ENCODE results near the gene SLC35G3. TPM values are rescaled to one million over a fixed set of nuclear protein-coding genes. Genes with fewer than 3 reads are reported as not detected.

SLC35G3 gene
- total RNA-seq, 1 experiment from 2014 or later: not detected

DNA sequence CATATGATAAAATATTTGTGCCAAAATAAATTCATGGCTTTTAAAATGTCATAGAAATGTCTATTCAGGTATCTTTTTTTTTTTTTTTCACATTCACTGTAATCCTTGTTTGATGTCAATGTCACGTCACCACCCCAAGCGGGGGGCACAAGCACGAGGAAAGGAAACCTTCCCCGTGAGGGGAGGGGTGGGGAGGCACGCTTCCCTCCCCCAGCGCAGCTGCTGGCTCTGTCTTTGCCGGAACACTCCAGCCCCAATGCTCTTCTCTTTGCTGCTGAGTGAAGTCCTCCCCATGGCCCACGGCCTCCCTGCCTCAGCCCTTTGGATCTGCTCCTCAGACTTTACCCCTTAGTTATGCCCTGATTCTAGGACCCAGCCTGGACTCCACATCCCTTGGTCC, 1.5 kb downstream of the SLC35G3 start:
- Histone ChIP-seq H3F3A (ENCODE audit: low read length, unreplicated experiment) (no peaks in the 10 kb centered on the region), H3K9me2 (replicated peaks; ENCODE audit: low read length) (no peaks in the 10 kb centered on the region), H3K4me3 (ENCODE audit: low read length) (no peak overlapping the region), H3K9me3 (ENCODE audit: low read length) (no peaks in the 10 kb centered on the region), H4K20me1 (ENCODE audit: low read length) (no peaks in the 10 kb centered on the region), H3K36me3 (ENCODE audit: low read depth, low read length) (no peaks in the 10 kb centered on the region), H3K9ac (ENCODE audit: low read length) (no peak overlapping the region), H3K27me3 (ENCODE audit: low read length) (no peaks in the 10 kb centered on the region), H3K4me1 (ENCODE audit: insufficient read depth, low read length) (no peaks in the 10 kb centered on the region), H3K27ac (ENCODE audit: low read length) (no peak overlapping the region), H3K4me2 (ENCODE audit: low read length) (no peak overlapping the region), H2AFZ (ENCODE audit: low read length) (no peak overlapping the region), H3K79me2 (ENCODE audit: low read length) (no peaks in the 10 kb centered on the region)
- POLR2A ChIA-PET (ENCODE audit: unreplicated experiment): no interaction called here
- intact Hi-C loops (cut with micrococcal nuclease): no loop called here
- DNase-seq (no peak), ATAC-seq (no peak)
- BruUV-seq (replicated peaks): no TSS peak
- CTCF ChIA-PET: no interaction called here
- TF ChIP-seq EZH2 (IDR thresholded peaks at IDR 0.05; ENCODE audit: low read length, unreplicated experiment): no peak
- no peak for TF ChIP-seq EZH2phosphoT487 (IDR thresholded peaks at IDR 0.05; ENCODE audit: borderline replicate concordance, low read length)
- TF ChIP-seq, protein P1, sequence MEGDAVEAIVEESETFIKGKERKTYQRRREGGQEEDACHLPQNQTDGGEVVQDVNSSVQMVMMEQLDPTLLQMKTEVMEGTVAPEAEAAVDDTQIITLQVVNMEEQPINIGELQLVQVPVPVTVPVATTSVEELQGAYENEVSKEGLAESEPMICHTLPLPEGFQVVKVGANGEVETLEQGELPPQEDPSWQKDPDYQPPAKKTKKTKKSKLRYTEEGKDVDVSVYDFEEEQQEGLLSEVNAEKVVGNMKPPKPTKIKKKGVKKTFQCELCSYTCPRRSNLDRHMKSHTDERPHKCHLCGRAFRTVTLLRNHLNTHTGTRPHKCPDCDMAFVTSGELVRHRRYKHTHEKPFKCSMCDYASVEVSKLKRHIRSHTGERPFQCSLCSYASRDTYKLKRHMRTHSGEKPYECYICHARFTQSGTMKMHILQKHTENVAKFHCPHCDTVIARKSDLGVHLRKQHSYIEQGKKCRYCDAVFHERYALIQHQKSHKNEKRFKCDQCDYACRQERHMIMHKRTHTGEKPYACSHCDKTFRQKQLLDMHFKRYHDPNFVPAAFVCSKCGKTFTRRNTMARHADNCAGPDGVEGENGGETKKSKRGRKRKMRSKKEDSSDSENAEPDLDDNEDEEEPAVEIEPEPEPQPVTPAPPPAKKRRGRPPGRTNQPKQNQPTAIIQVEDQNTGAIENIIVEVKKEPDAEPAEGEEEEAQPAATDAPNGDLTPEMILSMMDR (conservative IDR thresholded peaks at IDR 0.05; ENCODE audit: low read depth, low read length): no peak

DNA sequence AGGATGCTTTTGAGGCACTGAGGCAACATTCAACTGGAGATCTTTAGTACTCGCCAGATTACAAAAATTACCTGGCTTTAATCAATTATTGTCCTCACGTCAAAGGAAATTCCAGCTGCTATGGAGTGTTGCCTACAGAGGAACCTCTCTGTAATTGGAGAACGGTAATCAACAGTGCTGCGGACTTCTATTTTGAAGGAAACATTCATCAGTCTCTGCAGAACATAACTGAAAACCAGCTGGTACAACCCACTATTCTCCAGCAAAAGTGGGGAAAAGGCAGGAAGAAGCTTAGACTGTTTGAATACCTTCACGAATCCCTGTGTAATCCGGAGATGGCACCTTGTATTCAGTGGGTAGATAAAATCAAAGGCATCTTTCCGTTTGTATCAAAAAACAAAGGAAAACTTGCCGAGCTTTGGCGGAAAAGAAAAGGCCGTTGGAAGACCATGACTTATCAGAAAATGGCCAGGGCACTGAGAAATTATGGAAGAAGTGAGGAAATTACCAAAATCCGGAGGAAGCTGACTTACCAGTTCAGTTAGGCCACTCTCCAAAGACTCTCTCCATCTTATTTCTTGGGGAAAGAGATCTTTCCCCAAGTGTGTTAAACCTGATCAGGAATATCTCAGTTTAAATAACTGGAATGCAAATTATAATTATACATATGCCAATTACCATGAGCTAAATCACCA, 3.0 kb downstream of the SLC35G3 start:
- ChIA-PET CTCF (no interaction called here), POLR2A (ENCODE audit: unreplicated experiment) (no interaction called here)
- H2AFZ ChIP-seq (ENCODE audit: low read length): no peak overlapping the region
- ATAC-seq (no peak), DNase-seq (no peak)
- H3K27ac ChIP-seq (ENCODE audit: low read length): no peak overlapping the region
- no TSS peak for BruUV-seq (replicated peaks)
- no peaks in the 10 kb centered on the region for H3K4me1 ChIP-seq (ENCODE audit: insufficient read depth, low read length)
- no peak overlapping the region for H3K9ac ChIP-seq (ENCODE audit: low read length)
- no peak overlapping the region for H3K4me3 ChIP-seq (ENCODE audit: low read length)
- H3F3A ChIP-seq (ENCODE audit: low read length, unreplicated experiment): no peaks in the 10 kb centered on the region
- H4K20me1 ChIP-seq (ENCODE audit: low read length): no peaks in the 10 kb centered on the region
- intact Hi-C loops (cut with micrococcal nuclease): no loop called here
- TF ChIP-seq, protein P1 (conservative IDR thresholded peaks at IDR 0.05; ENCODE audit: low read depth, low read length): no peak
- TF ChIP-seq EZH2 (IDR thresholded peaks at IDR 0.05; ENCODE audit: low read length, unreplicated experiment): no peak
- no peak for TF ChIP-seq EZH2phosphoT487 (IDR thresholded peaks at IDR 0.05; ENCODE audit: borderline replicate concordance, low read length)
- H3K36me3 ChIP-seq (ENCODE audit: low read depth, low read length): no peaks in the 10 kb centered on the region
- H3K79me2 ChIP-seq (ENCODE audit: low read length): no peaks in the 10 kb centered on the region
- H3K4me2 ChIP-seq (ENCODE audit: low read length): no peak overlapping the region
- no peaks in the 10 kb centered on the region for H3K9me3 ChIP-seq (ENCODE audit: low read length)
- peaks cover 5% of the 10 kb centered on the region; the same call in 1 of the 2 replicates for H3K27me3 ChIP-seq (ENCODE audit: low read length)
- H3K9me2 ChIP-seq (replicated peaks; ENCODE audit: low read length): no peaks in the 10 kb centered on the region

DNA sequence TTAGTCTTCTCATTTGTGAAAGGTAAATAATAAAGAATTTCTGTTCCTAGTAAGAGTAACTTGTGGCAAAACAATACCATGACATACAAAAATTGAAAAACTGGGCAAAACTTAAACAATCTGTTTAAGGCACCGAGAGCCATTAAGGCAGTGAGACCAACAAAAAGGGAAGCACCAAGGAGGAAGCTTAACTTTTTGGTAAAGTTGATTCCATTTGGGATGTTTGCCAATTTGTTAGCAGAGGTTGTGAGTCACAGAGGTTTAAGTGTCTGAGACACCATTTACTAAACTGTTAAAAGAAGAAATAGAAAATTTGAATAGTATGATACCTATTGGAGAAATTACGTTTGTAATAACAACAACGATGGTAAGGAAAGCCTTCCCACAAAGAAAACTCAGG, 4.9 kb downstream of the SLC35G3 start:
- H3K4me1 ChIP-seq (ENCODE audit: insufficient read depth, low read length): no peaks in the 10 kb centered on the region
- no peaks in the 10 kb centered on the region for H3K79me2 ChIP-seq (ENCODE audit: low read length)
- H3K9ac ChIP-seq (ENCODE audit: low read length): no peak overlapping the region
- ATAC-seq (no peak), DNase-seq (peak; percentile 34)
- H3K27me3 ChIP-seq (ENCODE audit: low read length): peaks cover 5% of the 10 kb centered on the region; the same call in 1 of the 2 replicates
- H2AFZ ChIP-seq (ENCODE audit: low read length): no peak overlapping the region
- no peaks in the 10 kb centered on the region for H3K36me3 ChIP-seq (ENCODE audit: low read depth, low read length)
- H3K4me2 ChIP-seq (ENCODE audit: low read length): no peak overlapping the region
- H3K9me3 ChIP-seq (ENCODE audit: low read length): no peaks in the 10 kb centered on the region
- no peak overlapping the region for H3K27ac ChIP-seq (ENCODE audit: low read length)
- CTCF ChIA-PET: no interaction called here
- no peaks in the 10 kb centered on the region for H4K20me1 ChIP-seq (ENCODE audit: low read length)
- no TSS peak for BruUV-seq (replicated peaks)
- no peak overlapping the region for H3K4me3 ChIP-seq (ENCODE audit: low read length)
- POLR2A ChIA-PET (ENCODE audit: unreplicated experiment): no interaction called here
- no peaks in the 10 kb centered on the region for H3K9me2 ChIP-seq (replicated peaks; ENCODE audit: low read length)
- no peak for TF ChIP-seq EZH2 (IDR thresholded peaks at IDR 0.05; ENCODE audit: low read length, unreplicated experiment)
- TF ChIP-seq EZH2phosphoT487 (IDR thresholded peaks at IDR 0.05; ENCODE audit: borderline replicate concordance, low read length): no peak
- TF ChIP-seq, protein P1 (conservative IDR thresholded peaks at IDR 0.05; ENCODE audit: low read depth, low read length): no peak
- intact Hi-C loops (cut with micrococcal nuclease): no loop called here
- H3F3A ChIP-seq (ENCODE audit: low read length, unreplicated experiment): no peaks in the 10 kb centered on the region
